Measurements from ENCODE around the gene MLF2.
A peak's percentile ranks its signal among the peaks of the same experiment; 100 is the strongest.

DNA sequence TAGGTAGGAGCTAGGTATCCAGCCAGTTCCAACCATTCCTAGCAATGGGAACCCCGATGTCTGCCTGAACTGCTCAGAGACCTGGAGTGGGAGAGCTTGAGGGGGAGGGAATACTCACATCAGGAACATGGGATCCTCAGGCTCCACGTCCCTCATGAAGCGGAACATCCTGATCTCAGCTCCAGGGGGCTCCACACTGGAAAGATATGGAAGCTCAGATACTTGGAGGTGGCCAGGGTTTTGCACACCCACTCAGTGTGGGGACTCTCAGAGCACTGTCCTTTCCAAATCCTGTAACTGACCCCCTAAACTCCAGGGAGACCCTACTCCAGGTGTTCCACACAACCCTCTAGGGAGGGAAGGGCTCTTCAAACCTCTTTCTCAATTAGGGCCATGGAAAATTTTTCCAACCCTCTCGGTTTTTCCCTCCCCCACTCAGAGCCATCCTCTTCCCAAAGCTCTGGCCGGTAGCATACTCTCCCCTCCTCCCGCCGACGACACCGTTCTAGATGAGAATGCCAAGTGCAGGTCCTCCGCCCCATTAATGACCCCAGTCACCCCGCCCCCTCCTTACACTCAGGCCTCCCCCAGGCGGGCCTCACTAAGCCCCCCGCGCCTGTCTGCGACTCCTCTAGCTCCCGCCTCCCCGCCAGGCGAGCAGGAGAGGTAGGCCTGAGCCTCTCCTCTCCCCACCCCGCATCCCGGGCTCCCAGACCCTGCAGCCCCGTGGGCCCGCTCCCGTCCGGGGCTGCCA, 597 bp downstream of the MLF2 start:
- TF ChIP-seq CTCF (IDR thresholded peaks at IDR 0.05) (peak in 3 of 4 donors; percentile 13 to 15 (median 14)), POLR2A (IDR thresholded peaks at IDR 0.05) (no peak)
